SHP77 (cell line): Measurements from ENCODE around the gene ESYT1.
A peak's percentile ranks its signal among the peaks of the same experiment; 100 is the strongest.

Experiments used
- DNase-seq, 2 experiments: peaks; one replicate each; lab custom pipeline; 2025; lab: John Stamatoyannopoulos, UW

The ESYT1 gene

DNA sequence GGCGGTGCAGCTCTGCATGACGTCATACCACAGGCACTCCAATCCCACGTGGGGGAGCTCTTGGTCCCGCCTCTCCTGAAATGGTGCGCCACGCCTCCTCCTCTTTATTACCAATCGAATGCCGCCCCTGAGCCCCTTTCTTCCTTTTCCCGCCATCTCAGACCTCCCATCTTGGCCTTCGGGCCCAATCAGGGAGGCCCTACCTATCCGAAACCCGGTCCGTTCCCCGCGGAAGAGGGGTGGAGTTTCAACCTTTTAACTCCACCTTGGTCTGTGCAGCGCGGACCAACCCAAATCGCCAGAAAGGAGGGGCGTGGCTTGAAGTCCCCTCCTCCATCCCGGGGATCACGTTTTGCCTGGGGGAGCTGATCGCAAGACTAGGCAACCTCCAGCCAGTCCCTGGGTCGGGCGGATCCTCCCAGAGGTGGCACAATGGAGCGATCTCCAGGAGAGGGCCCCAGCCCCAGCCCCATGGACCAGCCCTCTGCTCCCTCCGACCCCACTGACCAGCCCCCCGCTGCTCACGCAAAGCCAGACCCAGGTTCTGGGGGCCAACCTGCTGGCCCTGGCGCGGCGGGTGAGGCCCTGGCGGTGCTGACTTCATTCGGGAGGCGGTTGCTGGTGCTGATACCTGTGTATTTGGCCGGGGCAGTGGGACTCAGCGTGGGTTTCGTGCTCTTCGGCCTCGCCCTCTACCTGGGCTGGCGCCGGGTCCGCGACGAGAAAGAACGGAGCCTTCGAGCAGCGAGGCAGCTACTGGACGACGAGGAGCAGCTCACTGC is at the start of gene ESYT1:
TSS of gene ESYT1 (plus strand) at position 380 of the 782 bp plus-strand sequence. CDS start at position 433, 53 bp downstream.
- DNase-seq: peak; percentile 99

GRCh38 chr12:56078427-56078826 is 49.6 kb upstream of the ESYT1 start:
- DNase-seq: no peak

DNA sequence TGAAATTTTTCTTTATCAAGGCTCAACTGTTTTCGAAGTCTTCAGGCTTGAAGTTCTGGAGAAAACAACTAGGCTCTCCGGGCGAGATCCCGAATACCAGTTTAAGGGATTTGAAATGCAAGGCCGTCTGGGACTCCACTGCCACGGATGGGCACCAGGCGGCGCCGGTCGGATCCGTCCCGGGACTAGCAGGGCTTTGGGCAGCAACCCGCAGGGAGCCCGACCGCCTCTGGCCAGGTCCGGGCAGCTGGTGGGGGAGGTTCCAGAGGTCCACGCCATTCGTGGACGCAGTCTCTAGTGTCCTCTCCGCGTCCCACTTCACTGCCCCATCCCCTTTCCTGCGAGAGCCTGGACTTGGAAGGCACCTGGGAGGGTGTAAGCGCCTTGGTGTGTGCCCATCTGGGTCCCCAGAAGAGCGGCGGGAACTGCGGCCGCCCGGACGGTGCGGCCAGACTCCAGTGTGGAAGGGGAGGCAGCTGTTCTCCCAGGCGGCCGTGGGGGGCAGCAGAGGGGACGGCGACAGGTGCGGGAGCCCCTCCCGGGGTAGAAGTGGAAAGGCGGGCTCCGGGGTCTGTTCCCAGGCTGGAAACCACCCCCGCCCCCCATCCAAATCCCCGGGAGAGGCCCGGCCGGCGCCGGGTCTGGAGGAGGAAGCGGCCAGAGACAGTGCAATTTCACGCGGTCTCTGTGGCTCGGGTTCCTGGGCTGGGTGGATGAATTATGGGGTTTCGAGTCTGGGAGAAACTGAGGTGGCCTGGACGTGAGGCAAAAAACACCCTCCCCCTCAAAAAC is 48.9 kb upstream of the ESYT1 start:
- DNase-seq: peak; percentile 66 to 73

- peak; percentile 16 to 26 for DNase-seq
These were observed 48.1 kb upstream of the ESYT1 start, which contains the start of gene ERBB3 for GRCh38 chr12:56079723-56080555. ERBB3 (plus strand) TSS chr12:56080165; CDS start chr12:56080301, 136 bp downstream.

GRCh38 chr12:56080556-56081138 is 47.4 kb upstream of the ESYT1 start:
- DNase-seq: no peak

DNA sequence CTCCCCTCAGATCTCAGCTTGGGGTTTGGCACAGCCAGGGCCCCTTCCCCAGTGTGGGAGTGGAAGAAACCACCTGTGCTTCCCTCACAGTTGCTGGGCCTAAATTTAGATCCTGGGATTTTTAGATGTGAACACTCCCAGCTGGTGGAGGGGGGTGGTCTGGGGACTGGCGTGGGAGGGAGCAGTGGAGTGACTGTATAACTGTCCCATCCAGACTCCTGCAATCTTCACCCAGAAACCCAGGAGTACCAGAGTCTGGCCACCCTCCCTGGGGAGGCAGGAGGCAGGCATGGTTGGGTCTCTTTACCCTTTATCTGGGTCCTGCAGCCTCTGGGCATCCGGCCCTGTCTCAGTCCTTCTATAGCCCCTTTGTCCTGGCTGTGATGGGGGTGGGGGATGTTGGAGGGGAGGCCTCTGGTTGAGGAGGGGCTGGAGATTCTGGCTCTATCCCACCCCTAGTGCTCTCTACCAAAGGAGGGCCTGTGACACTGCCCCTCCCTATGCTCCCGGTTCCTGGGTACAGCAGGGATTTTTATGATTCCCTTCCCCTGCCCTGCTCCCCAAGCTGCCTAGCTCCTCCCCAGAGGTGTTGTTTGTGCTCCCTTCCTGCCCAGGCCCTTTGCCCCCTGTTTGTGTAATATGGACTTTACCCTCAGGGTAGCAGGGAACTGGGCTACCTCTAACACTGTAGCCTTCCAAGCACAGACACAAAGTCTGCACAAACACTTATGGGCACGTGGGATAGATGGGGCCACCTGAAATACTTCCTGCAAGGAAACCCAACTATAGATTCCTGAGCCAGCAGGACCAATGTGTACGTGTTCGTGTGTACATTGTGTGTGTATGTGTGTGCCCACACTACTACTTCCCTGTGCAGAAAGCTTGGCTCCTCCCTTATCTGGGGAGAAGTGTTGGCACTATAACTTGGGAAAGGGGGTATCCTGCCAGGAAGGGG is 46.4 kb upstream of the ESYT1 start:
- DNase-seq: no peak

DNA sequence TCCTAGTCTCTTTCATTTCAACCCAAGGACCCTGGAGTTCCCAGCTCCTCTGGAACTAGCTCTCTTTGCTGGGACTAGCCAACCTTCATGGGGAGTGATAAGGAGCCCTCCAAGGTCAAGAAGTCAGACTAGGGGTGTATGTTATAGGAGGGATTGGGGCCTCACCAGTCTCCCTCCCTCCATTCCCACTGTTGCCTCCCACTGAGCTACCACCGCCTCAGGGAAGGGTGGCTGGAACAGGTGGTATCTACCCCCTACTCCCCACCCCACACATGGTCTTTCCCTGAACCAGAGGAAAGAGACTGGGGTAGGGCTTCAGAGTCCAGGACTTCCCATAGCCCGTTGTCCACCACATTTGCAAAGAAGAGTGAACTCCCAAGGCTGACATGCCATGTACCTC is 45.7 kb upstream of the ESYT1 start:
- DNase-seq: no peak

- no peak for DNase-seq
These were observed 45.1 kb upstream of the ESYT1 start for GRCh38 chr12:56082967-56083366.

DNA sequence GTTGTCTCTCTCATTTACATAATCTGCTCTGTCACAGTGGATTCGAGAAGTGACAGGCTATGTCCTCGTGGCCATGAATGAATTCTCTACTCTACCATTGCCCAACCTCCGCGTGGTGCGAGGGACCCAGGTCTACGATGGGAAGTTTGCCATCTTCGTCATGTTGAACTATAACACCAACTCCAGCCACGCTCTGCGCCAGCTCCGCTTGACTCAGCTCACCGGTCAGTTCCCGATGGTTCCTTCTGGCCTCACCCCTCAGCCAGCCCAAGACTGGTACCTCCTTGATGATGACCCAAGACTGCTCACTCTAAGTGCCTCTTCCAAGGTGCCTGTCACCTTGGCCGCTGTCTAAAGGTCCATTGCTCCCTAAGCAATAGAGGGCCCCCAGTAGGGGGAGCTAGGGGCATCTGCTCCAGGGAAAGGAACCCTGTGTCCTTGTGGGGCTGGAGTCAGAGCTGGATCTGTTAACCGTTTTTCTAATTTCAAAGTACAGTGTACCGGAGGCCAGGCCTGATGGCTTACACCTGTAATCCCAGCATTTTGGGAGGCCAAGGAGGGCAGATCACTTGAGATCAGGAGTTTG is 43.0 kb upstream of the ESYT1 start:
- DNase-seq: peak; percentile 5 to 15

DNA sequence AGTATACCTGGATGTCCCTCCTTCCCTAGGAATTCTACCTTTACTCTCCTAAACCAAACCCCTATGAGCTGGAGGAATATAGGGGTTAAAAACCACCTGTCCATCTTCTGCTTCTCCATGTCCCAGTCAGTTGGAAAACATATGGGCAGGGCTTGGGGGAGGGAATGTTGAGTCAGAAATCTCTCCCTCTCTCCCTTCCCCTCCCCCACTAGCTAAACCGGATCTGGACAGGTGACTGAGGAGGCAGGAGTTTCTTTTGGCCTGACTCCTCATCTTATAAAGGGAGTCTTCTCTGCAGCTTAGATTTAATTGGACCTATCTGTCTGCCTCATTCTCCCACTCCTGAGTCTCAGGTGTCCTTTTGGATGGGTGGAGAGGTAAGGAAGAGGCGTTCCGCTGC is 42.0 kb upstream of the ESYT1 start:
- no peak for DNase-seq

GRCh38 chr12:56086608-56087007 is 41.5 kb upstream of the ESYT1 start:
- DNase-seq: no peak

DNA sequence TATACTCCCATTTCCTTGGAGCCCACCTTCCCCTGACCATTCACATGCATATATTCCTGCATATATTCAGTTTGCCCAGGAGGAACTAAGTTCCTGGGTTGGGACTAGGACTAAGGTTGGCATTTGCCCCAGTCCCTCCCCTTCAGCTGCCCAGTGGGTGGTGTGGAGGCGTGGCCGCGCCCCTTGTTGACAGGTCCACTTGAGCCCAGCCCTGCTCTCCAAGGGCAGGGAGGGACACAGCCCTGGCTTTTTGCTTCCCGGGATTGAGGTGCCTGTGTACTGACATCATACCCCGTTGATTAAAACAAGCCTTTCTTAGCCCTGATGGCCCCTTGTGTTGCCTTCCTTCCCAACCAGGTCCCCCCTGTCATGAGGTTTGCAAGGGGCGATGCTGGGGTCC is 40.8 kb upstream of the ESYT1 start:
- DNase-seq: peak; percentile 7 to 24

DNA sequence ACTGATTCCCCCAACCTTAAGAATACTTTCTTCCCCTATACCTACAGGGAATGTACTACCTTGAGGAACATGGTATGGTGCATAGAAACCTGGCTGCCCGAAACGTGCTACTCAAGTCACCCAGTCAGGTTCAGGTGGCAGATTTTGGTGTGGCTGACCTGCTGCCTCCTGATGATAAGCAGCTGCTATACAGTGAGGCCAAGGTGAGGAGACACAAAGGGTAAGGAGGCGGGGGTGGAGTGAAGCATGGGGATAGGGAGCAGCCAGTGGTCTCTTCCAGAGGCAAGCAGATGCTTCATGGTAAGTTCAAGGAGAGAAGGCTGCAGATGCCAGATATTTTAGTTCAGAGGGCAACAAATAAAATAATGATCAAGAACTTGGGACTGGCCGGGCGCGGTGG is 30.3 kb upstream of the ESYT1 start:
- no peak for DNase-seq

- DNase-seq: no peak
These were observed 29.5 kb upstream of the ESYT1 start for GRCh38 chr12:56098592-56098991.

DNA sequence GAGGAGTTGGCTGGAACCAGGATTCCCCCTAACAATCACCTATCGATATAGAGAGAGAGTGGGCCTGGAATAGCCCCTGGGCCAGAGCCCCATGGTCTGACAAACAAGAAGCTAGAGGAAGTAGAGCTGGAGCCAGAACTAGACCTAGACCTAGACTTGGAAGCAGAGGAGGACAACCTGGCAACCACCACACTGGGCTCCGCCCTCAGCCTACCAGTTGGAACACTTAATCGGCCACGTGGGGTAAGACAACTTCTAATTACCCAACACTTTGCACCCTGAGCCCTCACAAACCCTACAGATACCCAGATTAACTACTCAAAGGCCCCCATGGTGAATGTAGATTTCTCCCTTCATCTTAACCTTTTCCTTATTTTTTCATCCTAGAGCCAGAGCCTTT is 28.3 kb upstream of the ESYT1 start:
- no peak for DNase-seq

DNA sequence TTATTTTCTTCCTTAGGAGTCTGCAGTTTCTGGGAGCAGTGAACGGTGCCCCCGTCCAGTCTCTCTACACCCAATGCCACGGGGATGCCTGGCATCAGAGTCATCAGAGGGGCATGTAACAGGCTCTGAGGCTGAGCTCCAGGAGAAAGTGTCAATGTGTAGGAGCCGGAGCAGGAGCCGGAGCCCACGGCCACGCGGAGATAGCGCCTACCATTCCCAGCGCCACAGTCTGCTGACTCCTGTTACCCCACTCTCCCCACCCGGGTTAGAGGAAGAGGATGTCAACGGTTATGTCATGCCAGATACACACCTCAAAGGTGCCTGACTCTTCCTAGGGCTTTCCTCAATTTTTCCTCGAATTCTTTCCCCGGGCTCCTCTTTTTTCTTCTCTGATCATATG is 27.0 kb upstream of the ESYT1 start:
- no peak for DNase-seq

DNA sequence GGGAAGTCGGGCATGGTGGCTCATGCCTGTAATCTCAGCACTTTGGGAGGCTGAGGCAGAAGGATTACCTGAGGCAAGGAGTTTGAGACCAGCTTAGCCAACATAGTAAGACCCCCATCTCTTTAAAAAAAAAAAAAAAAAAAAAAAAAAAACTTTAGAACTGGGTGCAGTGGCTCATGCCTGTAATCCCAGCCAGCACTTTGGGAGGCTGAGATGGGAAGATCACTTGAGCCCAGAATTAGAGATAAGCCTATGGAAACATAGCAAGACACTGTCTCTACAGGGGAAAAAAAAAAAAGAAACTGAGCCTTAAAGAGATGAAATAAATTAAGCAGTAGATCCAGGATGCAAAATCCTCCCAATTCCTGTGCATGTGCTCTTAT is 25.4 kb upstream of the ESYT1 start:
- DNase-seq: no peak

GRCh38 chr12:56103066-56103711 is 24.9 kb upstream of the ESYT1 start:
- DNase-seq: no peak

DNA sequence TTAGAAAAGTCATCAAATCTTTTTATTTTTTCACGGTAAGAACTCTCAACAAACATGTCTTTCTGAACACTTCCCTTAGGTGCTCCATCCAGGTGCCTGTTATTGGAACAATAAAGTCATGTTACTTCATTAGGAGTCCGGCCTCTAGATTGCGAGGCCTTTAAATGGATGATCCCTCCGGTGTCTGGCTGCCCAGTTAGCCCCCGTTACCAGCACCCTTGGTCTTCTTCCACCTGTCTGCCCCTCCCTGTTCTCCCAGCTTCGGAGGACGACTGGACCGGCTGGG is 24.3 kb upstream of the ESYT1 start:
- no peak for DNase-seq
